ENCODE results near the gene AQP12A. TPM values are rescaled to one million over a fixed set of nuclear protein-coding genes. Genes with fewer than 3 reads are reported as not detected.

AQP12A gene
- total and polyA plus RNA-seq, 4 donors, result 2.5 TPM; not detected in 3

DNA sequence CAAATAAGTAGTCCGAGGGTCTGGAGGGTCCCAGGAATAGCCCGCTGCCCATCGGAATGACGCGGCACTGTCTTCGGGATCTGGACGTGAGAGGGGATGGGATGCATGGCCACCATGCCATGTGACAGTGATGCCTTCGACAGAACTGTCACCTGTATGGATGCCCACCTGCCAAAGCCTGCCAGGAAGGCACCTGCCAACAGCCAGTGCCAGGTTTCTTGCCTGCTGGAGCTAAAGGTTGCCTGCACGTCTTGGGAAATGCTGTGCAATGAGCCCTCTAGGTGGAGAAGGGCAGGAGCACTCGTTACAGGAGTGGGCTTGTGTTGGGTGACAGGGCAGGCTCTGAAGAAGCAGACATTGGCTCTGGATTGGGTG is 45.9 kb upstream of the AQP12A start:
- ATAC-seq (ENCODE audit: low FRiP score) (no peak), DNase-seq (no peak)
- Histone ChIP-seq H3K36me3 (ENCODE audit: control insufficient read depth in 1 of 2, insufficient read depth in 2 of 2, low read length in 1 of 2) (no peaks in the 10 kb centered on the region), H3K9me3 (ENCODE audit: control insufficient read depth, low read length) (no peaks in the 10 kb centered on the region), H3K4me3 (ENCODE audit: low read length in 2 of 2) (no peak overlapping the region), H3K4me1 (ENCODE audit: control insufficient read depth in 1 of 2, insufficient read depth in 2 of 2, low read length in 2 of 2) (no peaks in the 10 kb centered on the region), H3K27ac (ENCODE audit: low read depth in 1 of 2, low read length in 2 of 2) (no peak overlapping the region), H3K27me3 (ENCODE audit: control insufficient read depth in 1 of 2, insufficient read depth in 2 of 2, low read length in 1 of 2) (no peaks in the 10 kb centered on the region)
- WGBS, 2 donors, result 84 to 87% methylated on average over 10 of the region's 10 CpGs
- intact Hi-C loops (cut with DNase I), result no loop called here

DNA sequence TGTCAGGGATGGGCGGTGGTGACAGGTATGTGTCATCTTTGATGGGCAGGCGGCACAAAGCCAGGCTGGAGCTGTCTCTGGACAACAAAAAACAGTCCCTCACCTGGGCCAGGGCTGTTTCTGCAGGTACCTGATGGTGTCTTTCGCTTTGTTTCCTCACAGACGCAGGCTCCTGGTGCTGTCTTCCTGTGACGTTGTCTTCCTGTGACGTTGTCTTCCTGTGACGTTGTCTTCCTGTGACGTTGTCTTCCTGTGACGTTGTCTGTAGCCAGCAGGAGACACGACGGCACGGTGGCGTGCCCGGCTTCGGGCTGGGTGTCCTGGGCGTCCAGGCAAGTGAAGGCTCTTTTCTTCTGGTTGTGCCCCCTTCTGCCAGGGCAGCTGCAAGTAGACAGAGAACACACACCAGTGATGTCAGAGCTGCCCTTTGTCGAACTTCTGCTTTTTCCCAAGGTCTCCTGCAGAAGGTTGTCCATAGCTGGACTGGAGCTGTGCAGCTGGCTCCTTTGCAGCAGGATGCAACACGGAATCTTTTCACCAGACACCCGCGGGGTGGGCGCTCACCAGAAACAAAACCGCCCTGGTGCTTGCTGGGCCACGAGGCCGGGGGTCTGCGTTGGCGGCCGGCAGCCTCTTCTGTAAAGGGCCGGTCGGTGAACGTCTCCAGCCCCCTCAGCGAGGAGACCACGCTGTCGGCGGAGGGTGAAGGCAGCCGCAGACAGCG is 45.3 kb upstream of the AQP12A start:
- Histone ChIP-seq H3K27ac (ENCODE audit: low read depth in 1 of 2, low read length in 2 of 2) (no peak overlapping the region), H3K36me3 (ENCODE audit: control insufficient read depth in 1 of 2, insufficient read depth in 2 of 2, low read length in 1 of 2) (no peaks in the 10 kb centered on the region), H3K9me3 (ENCODE audit: control insufficient read depth, low read length) (no peaks in the 10 kb centered on the region), H3K27me3 (ENCODE audit: control insufficient read depth in 1 of 2, insufficient read depth in 2 of 2, low read length in 1 of 2) (no peaks in the 10 kb centered on the region), H3K4me3 (ENCODE audit: low read length in 2 of 2) (no peak overlapping the region), H3K4me1 (ENCODE audit: control insufficient read depth in 1 of 2, insufficient read depth in 2 of 2, low read length in 2 of 2) (no peaks in the 10 kb centered on the region)
- ATAC-seq (ENCODE audit: low FRiP score), result no peak
- intact Hi-C loops (cut with DNase I), result no loop called here
- DNase-seq, result peak; percentile 39 to 69
- WGBS, 2 donors, result 79 to 81% methylated on average over 36 of the region's 36 CpGs

- intact Hi-C loops (cut with DNase I), result no loop called here
- Histone ChIP-seq H3K36me3 (ENCODE audit: control insufficient read depth in 1 of 2, insufficient read depth in 2 of 2, low read length in 1 of 2) (no peaks in the 10 kb centered on the region), H3K27me3 (ENCODE audit: control insufficient read depth in 1 of 2, insufficient read depth in 2 of 2, low read length in 1 of 2) (no peaks in the 10 kb centered on the region), H3K4me1 (ENCODE audit: control insufficient read depth in 1 of 2, insufficient read depth in 2 of 2, low read length in 2 of 2) (no peaks in the 10 kb centered on the region), H3K4me3 (ENCODE audit: low read length in 2 of 2) (no peak overlapping the region), H3K27ac (ENCODE audit: low read depth in 1 of 2, low read length in 2 of 2) (no peak overlapping the region), H3K9me3 (ENCODE audit: control insufficient read depth, low read length) (no peaks in the 10 kb centered on the region)
- DNase-seq, result peak in 1 of 2 donors; percentile 55
- 61 to 65% methylated on average over 30 of the region's 30 CpGs for WGBS, 2 donors
- ATAC-seq (ENCODE audit: low FRiP score), result no peak
These were observed 44.7 kb upstream of the AQP12A start for GRCh38 chr2:240646900-240647502.

GRCh38 chr2:240647503-240648154 is 44.0 kb upstream of the AQP12A start:
- intact Hi-C loops (cut with DNase I), result no loop called here
- no peak for ATAC-seq (ENCODE audit: low FRiP score)
- peak in 1 of 2 donors; percentile 39 for DNase-seq

DNA sequence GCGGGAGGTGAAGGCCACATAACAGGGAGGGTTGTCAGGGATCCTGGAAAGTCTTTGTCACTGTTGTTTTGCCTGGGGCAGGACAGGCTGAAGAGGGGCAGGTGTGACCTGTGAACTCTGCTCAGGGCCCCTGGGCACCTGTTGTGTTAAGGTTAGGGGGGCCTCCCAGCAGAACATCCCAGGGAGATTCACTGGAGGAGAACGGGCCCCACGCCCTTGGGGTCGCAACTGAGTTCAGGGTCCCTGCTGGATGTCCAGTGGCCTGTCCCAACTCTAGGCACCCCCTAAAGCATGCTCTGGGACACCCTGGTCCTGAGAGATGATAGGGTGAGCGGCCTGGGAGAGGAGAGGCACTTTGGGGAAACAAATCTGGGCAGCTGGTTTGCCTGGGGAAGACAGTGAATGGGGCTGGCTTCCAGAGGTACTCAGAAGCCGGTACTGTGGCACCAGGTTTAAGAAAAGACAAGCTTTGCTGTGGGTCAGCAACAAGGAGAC is 43.5 kb upstream of the AQP12A start:
- no peaks in the 10 kb centered on the region for H3K27me3 ChIP-seq (ENCODE audit: control insufficient read depth in 1 of 2, insufficient read depth in 2 of 2, low read length in 1 of 2)
- H3K9me3 ChIP-seq (ENCODE audit: control insufficient read depth, low read length), result no peaks in the 10 kb centered on the region
- no peak overlapping the region for H3K4me3 ChIP-seq (ENCODE audit: low read length in 2 of 2)
- no peaks in the 10 kb centered on the region for H3K4me1 ChIP-seq (ENCODE audit: control insufficient read depth in 1 of 2, insufficient read depth in 2 of 2, low read length in 2 of 2)
- WGBS, 2 donors, result 82 to 86% methylated on average over 6 of the region's 6 CpGs
- H3K36me3 ChIP-seq (ENCODE audit: control insufficient read depth in 1 of 2, insufficient read depth in 2 of 2, low read length in 1 of 2), result no peaks in the 10 kb centered on the region
- intact Hi-C loops (cut with DNase I), result no loop called here
- DNase-seq (no peak), ATAC-seq (ENCODE audit: low FRiP score) (no peak)
- H3K27ac ChIP-seq (ENCODE audit: low read depth in 1 of 2, low read length in 2 of 2), result no peak overlapping the region

More at GRCh38 chr2:240647503-240648154, 44.0 kb upstream of the AQP12A start:
- Histone ChIP-seq H3K36me3 (ENCODE audit: control insufficient read depth in 1 of 2, insufficient read depth in 2 of 2, low read length in 1 of 2) (no peaks in the 10 kb centered on the region), H3K9me3 (ENCODE audit: control insufficient read depth, low read length) (no peaks in the 10 kb centered on the region), H3K4me3 (ENCODE audit: low read length in 2 of 2) (no peak overlapping the region), H3K4me1 (ENCODE audit: control insufficient read depth in 1 of 2, insufficient read depth in 2 of 2, low read length in 2 of 2) (no peaks in the 10 kb centered on the region), H3K27me3 (ENCODE audit: control insufficient read depth in 1 of 2, insufficient read depth in 2 of 2, low read length in 1 of 2) (no peaks in the 10 kb centered on the region), H3K27ac (ENCODE audit: low read depth in 1 of 2, low read length in 2 of 2) (no peak overlapping the region)
- WGBS, 2 donors, result 67% methylated on average over 22 of the region's 22 CpGs

GRCh38 chr2:240648650-240649275 is 42.9 kb upstream of the AQP12A start:
- DNase-seq (peak in 1 of 2 donors; percentile 71), ATAC-seq (ENCODE audit: low FRiP score) (no peak)
- Histone ChIP-seq H3K27ac (ENCODE audit: low read depth in 1 of 2, low read length in 2 of 2) (no peak overlapping the region), H3K9me3 (ENCODE audit: control insufficient read depth, low read length) (no peaks in the 10 kb centered on the region), H3K4me3 (ENCODE audit: low read length in 2 of 2) (no peak overlapping the region), H3K27me3 (ENCODE audit: control insufficient read depth in 1 of 2, insufficient read depth in 2 of 2, low read length in 1 of 2) (no peaks in the 10 kb centered on the region), H3K4me1 (ENCODE audit: control insufficient read depth in 1 of 2, insufficient read depth in 2 of 2, low read length in 2 of 2) (no peaks in the 10 kb centered on the region), H3K36me3 (ENCODE audit: control insufficient read depth in 1 of 2, insufficient read depth in 2 of 2, low read length in 1 of 2) (no peaks in the 10 kb centered on the region)
- 27 to 29% methylated on average over 19 of the region's 19 CpGs for whole genome bisulfite sequencing, 2 donors
- intact Hi-C loops (cut with DNase I), result no loop called here

- Histone ChIP-seq H3K27ac (ENCODE audit: low read depth in 1 of 2, low read length in 2 of 2) (no peak overlapping the region), H3K4me3 (ENCODE audit: low read length in 2 of 2) (no peak overlapping the region), H3K4me1 (ENCODE audit: control insufficient read depth in 1 of 2, insufficient read depth in 2 of 2, low read length in 2 of 2) (no peaks in the 10 kb centered on the region), H3K27me3 (ENCODE audit: control insufficient read depth in 1 of 2, insufficient read depth in 2 of 2, low read length in 1 of 2) (no peaks in the 10 kb centered on the region), H3K9me3 (ENCODE audit: control insufficient read depth, low read length) (no peaks in the 10 kb centered on the region), H3K36me3 (ENCODE audit: control insufficient read depth in 1 of 2, insufficient read depth in 2 of 2, low read length in 1 of 2) (no peaks in the 10 kb centered on the region)
- no peak for DNase-seq
- ATAC-seq (ENCODE audit: low FRiP score), result no peak
- intact Hi-C loops (cut with DNase I), result no loop called here
- 48 to 71% methylated on average over 7 of the region's 7 CpGs for WGBS, 2 donors
These were observed 42.3 kb upstream of the AQP12A start for GRCh38 chr2:240649331-240649730.

DNA sequence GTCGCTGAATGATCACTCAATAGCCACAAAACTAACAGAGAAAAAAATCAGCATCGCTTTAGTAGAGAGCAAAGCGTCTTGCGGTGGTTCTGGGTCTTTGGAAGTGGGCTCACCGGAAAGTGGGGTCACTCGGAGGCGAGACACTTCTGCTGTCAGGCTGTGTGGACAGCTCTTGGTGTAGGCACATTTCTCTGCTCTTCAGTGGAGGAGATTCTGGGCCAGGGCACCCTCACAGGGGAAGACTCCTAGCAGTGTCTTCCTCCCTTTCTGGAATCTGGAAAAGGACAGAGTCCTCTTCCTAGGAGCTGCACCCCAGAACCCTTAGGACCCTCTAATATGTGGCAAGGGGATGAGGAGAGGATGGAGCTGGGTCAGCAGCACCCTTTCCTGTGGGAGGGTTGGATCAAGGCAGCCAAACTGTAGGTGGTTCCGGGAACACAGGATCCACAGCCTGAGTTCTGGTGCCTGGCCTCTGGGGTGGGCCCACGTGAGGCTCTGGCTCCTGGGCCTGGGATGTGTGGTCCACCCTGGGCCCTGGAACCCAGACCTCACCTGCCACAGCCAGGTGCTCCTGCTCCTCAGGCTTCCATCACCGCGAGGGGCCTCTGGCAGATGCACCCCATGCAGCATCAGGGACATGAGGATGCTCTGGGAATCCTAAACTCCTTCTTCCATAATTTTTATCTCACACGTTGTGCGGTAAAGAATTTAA is 41.3 kb upstream of the AQP12A start:
- Histone ChIP-seq H3K4me3 (ENCODE audit: low read length in 2 of 2) (no peak overlapping the region), H3K9me3 (ENCODE audit: control insufficient read depth, low read length) (no peaks in the 10 kb centered on the region), H3K27ac (ENCODE audit: low read depth in 1 of 2, low read length in 2 of 2) (no peak overlapping the region), H3K36me3 (ENCODE audit: control insufficient read depth in 1 of 2, insufficient read depth in 2 of 2, low read length in 1 of 2) (no peaks in the 10 kb centered on the region), H3K4me1 (ENCODE audit: control insufficient read depth in 1 of 2, insufficient read depth in 2 of 2, low read length in 2 of 2) (no peaks in the 10 kb centered on the region), H3K27me3 (ENCODE audit: control insufficient read depth in 1 of 2, insufficient read depth in 2 of 2, low read length in 1 of 2) (no peaks in the 10 kb centered on the region)
- peak in 1 of 2 donors; percentile 30 for DNase-seq
- ATAC-seq (ENCODE audit: low FRiP score), result no peak
- 86 to 90% methylated on average over 13 of the region's 13 CpGs for WGBS, 2 donors
- intact Hi-C loops (cut with DNase I), result no loop called here
